ENCODE measurements around the gene PVR.
"Not testable (repeated sequence)": the region's sequence is repeated elsewhere in the genome, so short reads cannot be mapped to it uniquely, and the experiment has no call there.

PVR gene

DNA sequence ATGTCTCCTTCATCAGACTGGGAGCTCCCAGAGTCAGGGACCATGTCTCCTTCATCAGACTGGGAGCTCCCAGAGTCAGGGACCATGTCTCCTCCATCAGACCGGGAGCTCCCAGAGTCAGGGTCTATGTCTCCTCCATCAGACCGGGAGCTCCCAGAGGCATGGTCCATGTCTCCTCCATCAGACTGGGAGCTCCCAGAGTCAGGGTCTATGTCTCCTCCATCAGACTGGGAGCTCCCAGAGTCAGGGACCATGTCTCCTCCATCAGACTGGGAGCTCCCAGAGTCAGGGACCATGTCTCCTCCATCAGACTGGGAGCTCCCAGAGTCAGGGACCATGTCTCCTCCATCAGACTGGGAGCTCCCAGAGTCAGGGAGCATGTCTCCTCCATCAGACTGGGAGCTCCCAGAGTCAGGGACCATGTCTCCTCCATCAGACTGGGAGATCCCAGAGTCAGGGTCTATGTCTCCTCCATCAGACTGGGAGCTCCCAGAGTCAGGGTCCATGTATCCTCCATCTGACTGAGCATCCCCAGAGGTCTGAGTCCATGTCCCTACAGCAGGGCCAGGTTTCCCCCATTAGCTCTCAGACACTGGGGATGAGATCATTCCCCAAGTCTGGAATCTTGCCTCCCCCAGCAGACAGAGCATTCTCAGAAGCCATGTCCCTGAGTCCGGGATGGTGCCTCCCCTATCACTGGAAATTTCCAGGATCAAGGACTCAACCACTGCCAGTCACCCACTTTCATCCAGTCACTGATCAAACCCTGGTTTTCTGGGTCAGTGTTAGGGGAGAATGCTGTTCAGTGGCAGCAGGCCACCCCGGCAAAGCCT is 65.9 kb downstream of the PVR start:
- H3K9me3 ChIP-seq (ENCODE audit: insufficient read depth, low read depth, low read length); H3K4me3 ChIP-seq (ENCODE audit: low read length); H3K4me1 ChIP-seq (ENCODE audit: insufficient read depth, low read length); H3K27ac ChIP-seq (ENCODE audit: low read length); H3K36me3 ChIP-seq (ENCODE audit: insufficient read depth, low read depth, low read length); H3K27me3 ChIP-seq (ENCODE audit: insufficient read depth, low read length); H3K9ac ChIP-seq (ENCODE audit: low read depth, low read length): not testable (repeated sequence)

DNA sequence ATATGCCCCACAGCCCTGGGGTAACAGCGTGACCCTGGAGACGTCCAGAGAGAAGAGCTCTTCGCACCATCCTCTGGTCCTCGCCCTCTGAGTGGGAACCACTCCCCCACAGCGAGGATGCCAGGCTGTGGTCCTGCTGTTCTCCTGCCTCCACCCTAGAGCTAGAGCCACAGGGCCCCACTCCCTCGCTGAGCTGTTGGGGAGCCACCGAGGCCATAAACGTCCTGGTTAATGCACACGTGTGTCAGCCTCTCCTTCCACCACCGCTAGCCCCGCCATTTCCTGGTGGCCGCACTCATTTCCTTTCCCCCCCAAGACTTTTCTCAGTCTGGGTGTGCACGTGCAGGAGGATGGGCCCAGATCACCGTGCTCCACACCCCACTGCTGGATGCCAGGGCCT is 66.8 kb downstream of the PVR start:
- H3K36me3 ChIP-seq (ENCODE audit: insufficient read depth, low read depth, low read length), result no peaks in the 10 kb centered on the region
- H3K4me3 ChIP-seq (ENCODE audit: low read length), result no peak overlapping the region
- H3K9me3 ChIP-seq (ENCODE audit: insufficient read depth, low read depth, low read length), result peaks cover 10% of the 10 kb centered on the region
- no peaks in the 10 kb centered on the region for H3K27me3 ChIP-seq (ENCODE audit: insufficient read depth, low read length)
- no peak overlapping the region for H3K27ac ChIP-seq (ENCODE audit: low read length)
- no peaks in the 10 kb centered on the region for H3K4me1 ChIP-seq (ENCODE audit: insufficient read depth, low read length)
- H3K9ac ChIP-seq (ENCODE audit: low read depth, low read length), result no peak overlapping the region

DNA sequence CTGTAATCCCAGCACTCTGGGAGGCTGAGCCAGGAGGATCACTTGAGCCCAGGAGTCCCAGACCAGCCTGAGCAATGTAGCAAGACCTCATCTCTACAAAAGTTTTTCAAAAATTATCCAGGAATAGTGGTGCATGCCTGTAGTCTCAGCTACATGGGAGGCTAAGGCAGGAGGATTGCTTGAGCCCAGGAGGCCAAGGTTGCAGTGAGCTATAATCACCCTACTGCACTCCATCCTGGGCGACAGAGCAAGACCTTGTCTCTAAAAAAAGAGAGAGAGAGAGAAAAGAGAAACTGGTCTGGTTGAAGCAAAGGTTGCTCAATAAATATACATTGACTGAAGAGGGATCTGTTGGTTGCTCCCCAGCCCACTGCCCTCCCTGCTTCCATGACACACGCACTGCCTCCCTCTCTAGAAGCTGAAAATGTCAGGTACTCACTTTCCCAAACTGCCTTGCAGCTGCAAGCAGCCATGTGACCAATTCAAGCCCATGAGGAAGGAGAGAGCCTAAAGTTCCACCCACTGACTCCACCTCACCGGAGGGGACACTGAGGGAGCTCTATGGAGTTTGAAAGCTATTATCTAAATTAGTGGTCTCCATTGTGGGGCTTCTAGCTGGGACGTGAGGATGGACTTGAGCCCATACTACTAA is 69.3 kb downstream of the PVR start:
- Histone ChIP-seq H3K4me1 (ENCODE audit: insufficient read depth, low read length) (no peaks in the 10 kb centered on the region; the same call in 1 of the 2 replicates), H3K36me3 (ENCODE audit: insufficient read depth, low read depth, low read length) (no peaks in the 10 kb centered on the region), H3K9ac (ENCODE audit: low read depth, low read length) (no peak overlapping the region), H3K27me3 (ENCODE audit: insufficient read depth, low read length) (no peaks in the 10 kb centered on the region), H3K9me3 (ENCODE audit: insufficient read depth, low read depth, low read length) (peaks cover 10% of the 10 kb centered on the region), H3K4me3 (ENCODE audit: low read length) (no peak overlapping the region), H3K27ac (ENCODE audit: low read length) (no peak overlapping the region)

Measured in iPS-20b (cell line).